ENCODE measurements around the gene RPL27A.

Gene RPL27A

DNA sequence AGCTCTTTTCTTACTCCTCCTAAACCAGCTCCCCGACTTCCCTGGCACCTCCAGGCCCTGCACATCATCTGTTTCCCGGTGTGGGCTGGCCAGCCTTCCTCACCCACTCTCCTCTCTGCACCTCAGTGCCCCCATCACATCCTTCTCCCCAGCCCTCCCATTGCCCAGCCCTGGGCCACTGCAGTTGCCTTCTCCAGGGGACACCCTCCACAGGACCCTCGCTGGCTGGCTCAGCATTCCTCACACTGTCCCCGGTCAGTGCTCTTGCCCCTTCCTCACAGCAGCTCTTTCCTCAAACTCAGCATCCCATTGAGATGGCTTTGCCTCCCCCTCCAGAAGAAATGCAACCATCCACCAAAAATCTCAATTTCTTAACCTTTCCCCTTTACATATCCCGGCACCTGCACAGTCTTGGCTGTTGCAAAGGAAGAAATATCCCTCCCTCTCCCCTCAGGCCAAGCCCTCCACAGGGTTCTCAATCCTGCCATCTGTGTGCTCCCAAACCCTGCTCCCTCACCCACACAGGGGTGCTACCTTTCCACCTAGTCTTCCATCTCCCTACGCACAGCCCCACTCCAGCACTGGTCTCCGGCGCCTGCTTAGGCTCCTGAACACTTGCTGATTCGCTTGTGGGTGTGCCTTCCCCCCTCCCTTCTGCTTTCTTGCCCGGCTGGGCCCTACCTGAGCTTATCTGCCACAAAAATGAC, 19.5 kb downstream of the RPL27A start:
- DNase-seq: no peak

DNA sequence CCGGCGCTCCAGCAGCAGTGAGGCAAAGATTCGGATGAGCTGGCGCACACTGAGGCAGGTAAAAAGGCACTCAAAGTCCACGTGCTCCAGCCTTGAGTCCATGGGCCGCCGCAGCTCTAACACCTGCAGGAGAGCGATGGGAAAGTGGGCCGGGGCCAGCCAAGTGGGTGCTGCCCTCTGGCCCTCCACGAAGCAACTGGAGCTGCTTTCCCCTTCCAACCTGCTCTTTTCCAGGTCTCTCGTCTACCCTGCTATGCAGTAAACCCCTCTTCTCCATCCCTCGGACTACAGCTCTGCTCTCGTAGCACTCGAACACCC, 20.0 kb downstream of the RPL27A start:
- no peak for DNase-seq

DNA sequence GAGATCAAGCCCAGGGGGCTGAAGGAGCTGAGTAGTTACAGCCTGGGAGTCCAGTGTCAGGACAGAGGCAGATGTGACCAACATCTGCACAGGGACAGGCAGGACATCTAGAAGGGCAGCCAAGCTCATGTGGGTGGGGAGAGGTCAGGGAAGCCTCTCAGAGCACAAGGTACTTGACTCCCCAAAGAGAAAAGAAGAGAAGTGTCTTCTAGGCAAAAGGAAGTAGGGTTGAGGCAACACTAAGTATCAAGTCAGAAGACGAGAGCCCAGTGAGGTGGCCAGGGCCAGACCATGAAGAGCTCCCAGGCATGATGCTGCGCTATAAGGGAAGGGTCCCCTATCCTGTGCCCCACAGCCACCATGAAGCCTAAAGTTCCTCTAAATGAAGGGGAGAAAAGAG, 21.5 kb downstream of the RPL27A start:
- DNase-seq: no peak

DNA sequence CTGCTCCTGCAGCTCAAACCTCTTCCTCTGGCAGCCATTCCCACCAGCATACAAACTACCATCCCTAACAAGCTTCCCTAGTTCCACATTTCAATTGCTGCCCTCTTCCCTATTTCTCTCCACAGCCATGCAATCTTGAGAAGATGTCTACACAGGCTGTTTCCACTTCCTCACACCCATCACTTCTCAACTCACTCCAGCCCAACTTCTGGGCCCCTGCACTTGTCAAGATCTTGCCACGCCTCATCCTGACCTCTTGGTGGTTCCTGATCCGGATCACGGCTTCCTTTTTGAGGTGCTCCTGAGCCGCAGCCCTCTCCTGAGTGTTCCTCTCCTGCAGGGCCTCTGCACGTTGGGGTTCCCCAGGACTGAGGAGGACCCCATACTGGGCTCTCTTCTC, 22.6 kb downstream of the RPL27A start:
- no peak for DNase-seq

DNA sequence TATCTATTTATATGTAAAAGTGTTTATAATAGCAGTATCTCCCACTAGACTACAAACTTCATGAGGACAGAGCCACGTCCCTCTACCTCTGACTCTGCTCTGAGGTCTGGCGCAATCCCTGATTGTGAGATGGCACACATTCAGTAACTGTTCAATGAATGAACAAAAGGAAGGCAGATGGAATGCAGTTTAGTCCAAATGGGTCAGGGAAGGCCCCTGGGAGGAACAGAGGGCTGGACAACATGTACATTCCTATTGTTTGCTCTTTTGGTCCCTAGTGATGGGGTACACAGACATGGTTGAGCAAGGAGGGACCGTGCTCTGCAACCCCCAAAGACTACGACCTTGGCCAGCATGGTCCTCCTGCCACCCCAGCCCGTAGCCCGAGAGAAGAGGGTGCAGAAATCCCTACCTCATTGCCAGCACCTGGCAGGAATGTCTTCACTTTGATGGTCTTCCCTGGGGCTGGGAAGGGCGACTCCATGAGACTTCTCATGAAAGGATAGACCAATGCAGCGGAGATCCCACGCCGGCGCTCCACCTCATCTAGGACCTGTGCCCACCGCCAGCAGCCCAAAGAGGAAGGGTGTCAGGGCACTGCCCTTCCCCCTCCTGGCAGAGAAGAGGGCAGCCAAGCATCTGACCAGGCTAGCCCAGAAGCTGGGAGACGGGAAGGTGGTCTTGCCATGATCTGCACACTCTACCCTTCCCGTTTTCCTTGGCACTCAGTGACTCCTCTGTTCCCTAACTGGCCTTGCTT, 24.3 kb downstream of the RPL27A start:
- no peak for DNase-seq

- no peak for DNase-seq
Measured at GRCh38 chr11:8707541-8708191, 25.1 kb downstream of the RPL27A start.

DNA sequence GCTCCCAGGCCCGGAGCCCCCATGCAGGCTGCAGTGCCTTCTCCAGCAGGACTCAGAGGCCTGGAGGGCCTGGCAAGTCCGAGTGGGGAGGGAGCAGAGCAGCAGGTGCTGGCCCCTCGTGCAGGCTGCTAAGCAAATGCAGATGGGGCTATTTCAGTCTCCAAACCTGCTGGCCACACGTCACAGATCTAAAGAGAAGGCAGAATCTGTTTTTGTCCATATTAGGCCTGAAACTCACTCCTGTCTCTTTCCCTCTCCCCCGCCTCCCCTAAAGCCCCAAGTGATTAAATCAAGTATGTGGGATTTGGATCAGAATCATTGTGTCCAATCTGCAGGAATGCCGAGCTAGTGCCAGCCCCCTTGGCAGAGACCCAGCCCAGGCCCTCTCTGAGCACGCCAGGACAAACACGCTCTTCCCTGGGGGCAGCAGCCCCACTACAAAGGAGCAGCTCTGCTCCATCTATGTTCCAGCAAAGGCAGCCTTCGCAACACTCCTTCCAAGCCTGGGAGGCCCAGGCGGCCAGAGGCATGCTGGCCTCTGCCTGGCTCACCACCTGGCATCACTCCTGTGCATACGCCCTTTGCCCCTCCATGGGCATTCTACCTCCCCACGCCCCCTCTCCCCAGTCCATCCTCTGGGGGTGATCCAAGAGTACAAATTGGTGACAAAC, 26.5 kb downstream of the RPL27A start:
- no peak for DNase-seq

GRCh38 chr11:8709777-8710176, 27.2 kb downstream of the RPL27A start:
- DNase-seq: no peak

DNA sequence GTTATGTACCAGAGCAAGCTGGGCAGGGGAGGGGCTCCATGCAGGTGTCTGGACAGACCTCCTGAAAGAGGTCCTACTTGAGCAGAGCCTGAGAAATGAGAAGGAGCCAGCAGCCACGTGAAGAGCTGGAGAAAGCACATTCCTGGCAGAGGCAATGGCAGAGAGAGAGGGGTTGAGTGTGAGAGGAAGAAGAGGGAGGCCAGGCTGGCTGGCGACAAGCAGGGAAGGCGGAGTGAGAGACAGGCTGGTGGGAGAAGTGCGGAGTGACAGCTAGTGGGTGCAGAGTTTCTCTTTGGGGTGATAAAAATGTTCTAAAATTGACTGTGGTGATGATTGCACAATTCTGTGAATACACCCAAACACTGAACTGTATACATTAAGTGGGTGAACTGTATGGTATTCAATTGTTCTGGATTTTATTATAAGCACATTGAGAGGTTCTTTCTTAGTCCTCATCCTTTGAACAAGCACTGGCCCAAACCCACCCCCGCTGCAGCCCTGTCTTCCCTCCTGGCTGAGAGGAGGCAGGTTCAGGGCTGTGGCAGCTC, 29.4 kb downstream of the RPL27A start:
- no peak for DNase-seq

DNA sequence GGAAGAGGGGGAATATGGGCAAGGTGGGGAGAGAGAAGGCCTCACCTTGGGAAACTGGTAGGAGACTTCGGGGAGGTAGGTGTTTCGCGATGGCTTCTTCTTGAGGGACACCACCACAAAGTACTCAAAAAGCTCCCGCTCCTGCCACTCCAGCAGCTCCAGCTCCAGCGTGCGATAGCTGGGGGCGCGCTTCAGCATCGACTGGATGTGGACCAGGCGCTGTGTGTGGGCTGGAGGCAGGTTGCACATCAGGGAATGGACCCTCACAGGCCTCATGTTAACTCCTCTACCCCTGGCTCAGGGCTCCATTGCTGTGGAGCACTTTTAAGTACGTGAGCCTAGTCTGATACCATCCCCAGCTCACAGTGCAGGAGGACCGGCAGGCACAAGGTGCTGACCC, 29.9 kb downstream of the RPL27A start:
- no peak for DNase-seq

- no peak for DNase-seq
Measured at GRCh38 chr11:8713760-8714454, 31.3 kb downstream of the RPL27A start.

DNA sequence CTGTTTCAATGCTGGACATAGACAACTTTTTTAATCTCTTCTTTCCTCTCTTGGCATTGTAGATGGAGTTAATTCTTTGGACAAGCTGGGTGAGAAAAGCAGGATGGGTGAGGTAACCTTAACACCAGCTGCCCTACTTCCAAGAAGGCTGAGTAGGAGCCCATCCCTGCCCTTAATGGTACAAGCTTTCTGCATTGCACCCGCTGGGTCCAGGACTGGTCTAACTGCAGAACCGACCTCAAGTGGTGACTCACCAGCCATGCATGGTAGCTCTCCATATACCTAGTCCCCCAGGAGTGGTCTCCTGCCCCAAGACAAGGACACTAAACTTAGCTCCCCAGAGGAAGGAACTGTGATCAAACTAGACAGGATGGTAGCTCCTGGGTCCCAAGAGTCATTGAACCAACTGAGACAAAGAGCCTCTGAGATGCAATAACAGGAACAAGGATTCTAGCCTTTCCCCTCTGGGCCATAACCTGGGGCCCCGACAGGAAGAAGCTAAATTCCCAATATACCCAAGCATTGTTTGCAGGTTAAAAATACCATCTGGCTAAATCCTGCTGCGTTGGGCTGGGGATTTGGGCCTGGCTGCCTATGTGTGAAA, 32.1 kb downstream of the RPL27A start:
- DNase-seq: no peak

GRCh38 chr11:8715501-8715900, 32.9 kb downstream of the RPL27A start:
- no peak for DNase-seq

- DNase-seq: no peak
Measured at GRCh38 chr11:8717544-8717875, 34.9 kb downstream of the RPL27A start.

DNA sequence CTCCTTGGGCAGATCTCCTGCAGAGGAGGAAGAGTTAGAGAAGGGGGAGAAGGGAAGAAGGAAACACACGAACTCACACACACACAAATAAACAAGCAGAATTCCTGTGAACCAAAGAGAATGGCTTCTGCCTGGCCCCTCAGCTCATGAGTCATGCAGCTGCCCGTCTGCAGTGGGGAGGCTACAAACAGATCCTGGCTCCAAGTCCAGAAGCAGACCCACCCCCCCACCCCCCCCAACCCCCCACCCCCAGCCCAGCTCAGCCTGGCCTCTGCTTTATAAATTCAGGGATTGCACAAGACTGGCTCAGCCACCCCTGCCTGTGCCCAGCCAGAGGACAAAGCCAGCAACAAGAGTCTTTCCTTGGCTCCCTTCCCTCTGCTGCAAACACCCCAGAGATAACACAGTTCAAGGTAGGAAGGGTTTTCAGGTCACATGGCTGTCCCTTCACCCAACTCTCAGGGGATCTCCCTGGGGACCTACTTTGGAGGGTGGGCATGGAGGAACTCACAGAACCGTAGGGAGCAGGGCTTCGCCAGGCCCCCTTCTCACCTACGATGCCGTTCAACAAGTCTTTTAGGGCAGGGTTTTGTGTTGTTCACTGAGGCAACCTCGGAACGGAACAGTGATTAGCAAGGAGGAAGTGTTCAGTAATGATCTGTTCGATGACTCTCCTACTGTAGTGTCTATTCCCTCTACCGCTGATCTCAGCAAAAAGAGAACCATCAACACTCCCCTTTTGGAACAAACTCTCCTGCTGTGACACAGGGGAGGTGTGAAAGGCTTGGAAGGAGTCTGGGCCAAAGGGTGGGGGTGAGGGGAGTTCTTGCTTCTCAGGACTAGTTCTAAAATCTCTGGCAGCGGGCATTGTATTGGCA, 35.5 kb downstream of the RPL27A start:
- DNase-seq: no peak

DNA sequence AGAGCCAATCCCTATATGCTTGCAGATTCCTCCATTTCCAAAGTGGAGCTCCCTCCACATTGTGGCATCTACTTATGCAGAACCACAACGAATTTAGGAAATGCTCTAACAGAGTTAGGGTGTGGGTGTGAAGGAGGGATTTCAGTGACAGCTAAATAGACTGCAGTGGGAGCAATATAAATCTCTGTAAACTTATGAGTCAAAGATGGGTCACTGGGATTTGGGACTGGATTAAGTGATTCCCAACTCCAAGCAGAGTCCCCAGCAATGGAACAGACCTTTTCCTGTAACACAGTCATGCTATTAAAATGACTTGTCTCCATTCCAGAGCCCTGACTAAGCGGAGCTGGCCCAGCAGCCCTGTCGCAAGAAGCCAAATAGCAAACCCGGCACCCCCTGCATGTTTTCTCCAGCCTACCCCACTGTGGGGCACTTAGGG, 36.6 kb downstream of the RPL27A start:
- no peak for DNase-seq

DNA sequence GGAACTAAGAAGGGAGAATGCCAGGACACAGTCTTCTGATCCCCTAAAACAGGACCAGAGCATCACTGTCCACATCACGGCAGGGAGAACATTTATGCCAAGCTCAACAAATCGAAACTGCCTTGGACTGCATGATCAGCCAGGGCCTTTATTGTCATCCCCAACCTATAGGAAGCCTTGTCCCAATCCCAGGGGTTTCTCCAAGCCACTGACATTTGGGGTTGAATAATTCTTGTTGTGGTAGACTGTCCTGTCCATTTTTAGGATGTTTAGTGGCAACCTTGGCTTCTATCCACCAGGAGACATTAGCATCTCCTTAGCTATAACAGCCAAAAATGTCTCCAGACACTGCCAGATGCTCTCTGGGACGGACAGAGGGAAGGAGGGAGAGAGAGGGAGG, 37.1 kb downstream of the RPL27A start:
- DNase-seq: no peak

GRCh38 chr11:8720352-8720751, 37.8 kb downstream of the RPL27A start:
- no peak for DNase-seq

GRCh38 chr11:8720868-8721608, 38.4 kb downstream of the RPL27A start:
- no peak for DNase-seq

All from central memory CD4-positive, alpha-beta T cell (primary cell).